ENCODE results near the gene PRPSAP1.
A peak's percentile ranks its signal among the peaks of the same experiment; 100 is the strongest.

The PRPSAP1 gene

GRCh38 chr17:76296186-76296585 lies 57.5 kb downstream of the PRPSAP1 start:
- Histone ChIP-seq H3K27me3 (ENCODE audit: control insufficient read depth, insufficient read depth, low read length) (no peaks in the 10 kb centered on the region), H3K9ac (ENCODE audit: low read length) (no peak overlapping the region), H3K9me3 (ENCODE audit: control insufficient read depth, low read length) (no peaks in the 10 kb centered on the region), H3K4me1 (ENCODE audit: control insufficient read depth, insufficient read depth, low read length) (no peaks in the 10 kb centered on the region), H3K4me3 (ENCODE audit: low read length) (no peak overlapping the region), H3K36me3 (ENCODE audit: control insufficient read depth, insufficient read depth, low read length) (no peaks in the 10 kb centered on the region)

GRCh38 chr17:76293106-76293505 lies 60.6 kb downstream of the PRPSAP1 start:
- Histone ChIP-seq H3K4me1 (ENCODE audit: control insufficient read depth, insufficient read depth, low read length) (no peaks in the 10 kb centered on the region), H3K4me3 (ENCODE audit: low read length) (no peak overlapping the region), H3K36me3 (ENCODE audit: control insufficient read depth, insufficient read depth, low read length) (no peaks in the 10 kb centered on the region), H3K9ac (ENCODE audit: low read length) (no peak overlapping the region), H3K9me3 (ENCODE audit: control insufficient read depth, low read length) (no peaks in the 10 kb centered on the region), H3K27me3 (ENCODE audit: control insufficient read depth, insufficient read depth, low read length) (no peaks in the 10 kb centered on the region)

- Histone ChIP-seq H3K4me1 (ENCODE audit: control insufficient read depth, insufficient read depth, low read length) (no peaks in the 10 kb centered on the region), H3K9ac (ENCODE audit: low read length) (no peak overlapping the region), H3K4me3 (ENCODE audit: low read length) (no peak overlapping the region), H3K36me3 (ENCODE audit: control insufficient read depth, insufficient read depth, low read length) (no peaks in the 10 kb centered on the region), H3K27me3 (ENCODE audit: control insufficient read depth, insufficient read depth, low read length) (no peaks in the 10 kb centered on the region), H3K9me3 (ENCODE audit: control insufficient read depth, low read length) (no peaks in the 10 kb centered on the region)
Observed at GRCh38 chr17:76292567-76292966, 61.1 kb downstream of the PRPSAP1 start.

GRCh38 chr17:76281573-76282371 lies 71.9 kb downstream of the PRPSAP1 start:
- H3K9ac ChIP-seq (ENCODE audit: low read length) = no peak overlapping the region
- H3K4me1 ChIP-seq (ENCODE audit: control insufficient read depth, insufficient read depth, low read length) = peaks cover 6% of the 10 kb centered on the region
- no peaks in the 10 kb centered on the region for H3K9me3 ChIP-seq (ENCODE audit: control insufficient read depth, low read length)
- H3K36me3 ChIP-seq (ENCODE audit: control insufficient read depth, insufficient read depth, low read length) = no peaks in the 10 kb centered on the region
- no peaks in the 10 kb centered on the region for H3K27me3 ChIP-seq (ENCODE audit: control insufficient read depth, insufficient read depth, low read length)
- H3K4me3 ChIP-seq (ENCODE audit: low read length) = no peak overlapping the region

GRCh38 chr17:76280650-76281049 lies 73.1 kb downstream of the PRPSAP1 start:
- H3K4me1 ChIP-seq (ENCODE audit: control insufficient read depth, insufficient read depth, low read length) = peaks cover 6% of the 10 kb centered on the region
- no peak overlapping the region for H3K9ac ChIP-seq (ENCODE audit: low read length)
- H3K9me3 ChIP-seq (ENCODE audit: control insufficient read depth, low read length) = no peaks in the 10 kb centered on the region
- H3K4me3 ChIP-seq (ENCODE audit: low read length) = no peak overlapping the region
- no peaks in the 10 kb centered on the region for H3K36me3 ChIP-seq (ENCODE audit: control insufficient read depth, insufficient read depth, low read length)
- H3K27me3 ChIP-seq (ENCODE audit: control insufficient read depth, insufficient read depth, low read length) = no peaks in the 10 kb centered on the region

- Histone ChIP-seq H3K4me1 (ENCODE audit: control insufficient read depth, insufficient read depth, low read length) (peaks cover 6% of the 10 kb centered on the region), H3K36me3 (ENCODE audit: control insufficient read depth, insufficient read depth, low read length) (no peaks in the 10 kb centered on the region), H3K27me3 (ENCODE audit: control insufficient read depth, insufficient read depth, low read length) (no peaks in the 10 kb centered on the region), H3K4me3 (ENCODE audit: low read length) (no peak overlapping the region), H3K9ac (ENCODE audit: low read length) (peak overlapping the region; percentile 22), H3K9me3 (ENCODE audit: control insufficient read depth, low read length) (no peaks in the 10 kb centered on the region)
Observed at GRCh38 chr17:76279742-76280287, 73.9 kb downstream of the PRPSAP1 start.

GRCh38 chr17:76278952-76279741 lies 74.6 kb downstream of the PRPSAP1 start:
- Histone ChIP-seq H3K9me3 (ENCODE audit: control insufficient read depth, low read length) (no peaks in the 10 kb centered on the region), H3K27me3 (ENCODE audit: control insufficient read depth, insufficient read depth, low read length) (no peaks in the 10 kb centered on the region), H3K4me1 (ENCODE audit: control insufficient read depth, insufficient read depth, low read length) (peaks cover 6% of the 10 kb centered on the region), H3K4me3 (ENCODE audit: low read length) (no peak overlapping the region), H3K9ac (ENCODE audit: low read length) (peak overlapping the region; percentile 22), H3K36me3 (ENCODE audit: control insufficient read depth, insufficient read depth, low read length) (no peaks in the 10 kb centered on the region)

GRCh38 chr17:76278268-76278908 lies 75.3 kb downstream of the PRPSAP1 start:
- no peaks in the 10 kb centered on the region for H3K9me3 ChIP-seq (ENCODE audit: control insufficient read depth, low read length)
- no peak overlapping the region for H3K4me3 ChIP-seq (ENCODE audit: low read length)
- H3K9ac ChIP-seq (ENCODE audit: low read length) = no peak overlapping the region
- H3K36me3 ChIP-seq (ENCODE audit: control insufficient read depth, insufficient read depth, low read length) = no peaks in the 10 kb centered on the region
- H3K4me1 ChIP-seq (ENCODE audit: control insufficient read depth, insufficient read depth, low read length) = peaks cover 10% of the 10 kb centered on the region
- H3K27me3 ChIP-seq (ENCODE audit: control insufficient read depth, insufficient read depth, low read length) = no peaks in the 10 kb centered on the region

GRCh38 chr17:76277300-76278267 lies 76.1 kb downstream of the PRPSAP1 start:
- Histone ChIP-seq H3K27me3 (ENCODE audit: control insufficient read depth, insufficient read depth, low read length) (no peaks in the 10 kb centered on the region), H3K9me3 (ENCODE audit: control insufficient read depth, low read length) (no peaks in the 10 kb centered on the region), H3K9ac (ENCODE audit: low read length) (no peak overlapping the region), H3K4me1 (ENCODE audit: control insufficient read depth, insufficient read depth, low read length) (peaks cover 18% of the 10 kb centered on the region), H3K36me3 (ENCODE audit: control insufficient read depth, insufficient read depth, low read length) (no peaks in the 10 kb centered on the region), H3K4me3 (ENCODE audit: low read length) (no peak overlapping the region)

- no peak overlapping the region for H3K9ac ChIP-seq (ENCODE audit: low read length)
- H3K4me3 ChIP-seq (ENCODE audit: low read length) = no peak overlapping the region
- no peaks in the 10 kb centered on the region for H3K27me3 ChIP-seq (ENCODE audit: control insufficient read depth, insufficient read depth, low read length)
- no peaks in the 10 kb centered on the region for H3K36me3 ChIP-seq (ENCODE audit: control insufficient read depth, insufficient read depth, low read length)
- no peaks in the 10 kb centered on the region for H3K9me3 ChIP-seq (ENCODE audit: control insufficient read depth, low read length)
- H3K4me1 ChIP-seq (ENCODE audit: control insufficient read depth, insufficient read depth, low read length) = peaks cover 27% of the 10 kb centered on the region
Observed at GRCh38 chr17:76276461-76277299, 77.0 kb downstream of the PRPSAP1 start.

Data from mucosa of stomach (tissue), 1 donor.